ENCODE results near the gene ARHGEF28.

Gene ARHGEF28

GRCh38 chr5:73630765-73631164 is 4.8 kb downstream of the ARHGEF28 start:
- Mint-ChIP-seq H3K9me3 (no peaks in the 10 kb centered on the region), H3K27ac (ENCODE audit: low read depth) (no peak overlapping the region), H3K4me3 (no peak overlapping the region), H3K4me1 (no peaks in the 10 kb centered on the region), H3K27me3 (peaks cover 19% of the 10 kb centered on the region), H3K36me3 (ENCODE audit: insufficient read depth) (no peaks in the 10 kb centered on the region)
- DNase-seq (ENCODE audit: low spot score in 2 of 2) (no peak), ATAC-seq (replicated peaks; ENCODE audit: extremely low read depth, poor library complexity, severe bottlenecking) (no peak)

- ATAC-seq (replicated peaks; ENCODE audit: extremely low read depth, poor library complexity, severe bottlenecking): no peak
- no peaks in the 10 kb centered on the region for H3K4me1 Mint-ChIP-seq
- no peak overlapping the region for H3K27ac Mint-ChIP-seq (ENCODE audit: low read depth)
- H3K9me3 Mint-ChIP-seq: no peaks in the 10 kb centered on the region
- H3K4me3 Mint-ChIP-seq: no peak overlapping the region
- DNase-seq (ENCODE audit: low spot score in 2 of 2): no peak
- H3K27me3 Mint-ChIP-seq: peaks cover 19% of the 10 kb centered on the region
- no peaks in the 10 kb centered on the region for H3K36me3 Mint-ChIP-seq (ENCODE audit: insufficient read depth)
Measured at GRCh38 chr5:73631500-73631899, 5.5 kb downstream of the ARHGEF28 start.

DNA sequence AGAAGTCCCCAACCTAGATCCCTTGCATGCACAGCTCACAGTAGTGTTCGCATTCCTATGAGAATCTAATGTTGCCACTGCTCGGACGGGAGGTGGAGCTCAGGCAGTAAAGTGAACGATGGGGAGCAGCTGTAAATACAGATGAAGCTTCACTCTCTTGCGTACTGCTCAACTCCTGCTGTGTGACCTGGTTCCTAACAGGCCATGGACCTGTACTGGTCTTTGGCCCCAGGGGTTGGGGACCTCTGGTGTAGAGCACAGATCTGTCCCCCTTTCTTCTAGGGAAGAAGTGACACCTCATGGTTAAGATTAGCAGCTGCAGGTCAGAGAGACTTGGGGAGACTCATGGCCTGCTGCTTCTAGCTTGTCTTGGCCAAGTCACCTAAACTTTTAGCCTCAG is 7.1 kb downstream of the ARHGEF28 start:
- H3K36me3 Mint-ChIP-seq (ENCODE audit: insufficient read depth): no peaks in the 10 kb centered on the region
- no peak overlapping the region for H3K27ac Mint-ChIP-seq (ENCODE audit: low read depth)
- H3K4me1 Mint-ChIP-seq: no peaks in the 10 kb centered on the region
- ATAC-seq (replicated peaks; ENCODE audit: extremely low read depth, poor library complexity, severe bottlenecking) (no peak), DNase-seq (ENCODE audit: low spot score in 2 of 2) (no peak)
- no peak overlapping the region for H3K4me3 Mint-ChIP-seq
- peaks cover 11% of the 10 kb centered on the region for H3K27me3 Mint-ChIP-seq
- H3K9me3 Mint-ChIP-seq: no peaks in the 10 kb centered on the region

GRCh38 chr5:73636408-73636807 is 10.4 kb downstream of the ARHGEF28 start:
- Mint-ChIP-seq H3K9me3 (no peaks in the 10 kb centered on the region), H3K27me3 (no peaks in the 10 kb centered on the region), H3K4me1 (no peaks in the 10 kb centered on the region), H3K4me3 (no peak overlapping the region), H3K27ac (ENCODE audit: low read depth) (no peak overlapping the region), H3K36me3 (ENCODE audit: insufficient read depth) (no peaks in the 10 kb centered on the region)
- ATAC-seq (replicated peaks; ENCODE audit: extremely low read depth, poor library complexity, severe bottlenecking): no peak
- no peak for DNase-seq (ENCODE audit: low spot score in 2 of 2)

- ATAC-seq (replicated peaks; ENCODE audit: extremely low read depth, poor library complexity, severe bottlenecking) (no peak), DNase-seq (ENCODE audit: low spot score in 2 of 2) (no peak)
- H3K9me3 Mint-ChIP-seq: no peaks in the 10 kb centered on the region
- no peaks in the 10 kb centered on the region for H3K36me3 Mint-ChIP-seq (ENCODE audit: insufficient read depth)
- no peaks in the 10 kb centered on the region for H3K27me3 Mint-ChIP-seq
- H3K4me1 Mint-ChIP-seq: no peaks in the 10 kb centered on the region
- H3K27ac Mint-ChIP-seq (ENCODE audit: low read depth): no peak overlapping the region
- H3K4me3 Mint-ChIP-seq: no peak overlapping the region
Measured at GRCh38 chr5:73637565-73637964, 11.6 kb downstream of the ARHGEF28 start.

- no peaks in the 10 kb centered on the region for H3K27me3 Mint-ChIP-seq
- H3K4me3 Mint-ChIP-seq: no peak overlapping the region
- H3K4me1 Mint-ChIP-seq: no peaks in the 10 kb centered on the region
- H3K27ac Mint-ChIP-seq (ENCODE audit: low read depth): no peak overlapping the region
- H3K36me3 Mint-ChIP-seq (ENCODE audit: insufficient read depth): no peaks in the 10 kb centered on the region
- ATAC-seq (replicated peaks; ENCODE audit: extremely low read depth, poor library complexity, severe bottlenecking): no peak
- no peaks in the 10 kb centered on the region for H3K9me3 Mint-ChIP-seq
- DNase-seq (ENCODE audit: low spot score in 2 of 2): no peak
Measured at GRCh38 chr5:73638344-73639095, 12.5 kb downstream of the ARHGEF28 start.

- H3K4me1 Mint-ChIP-seq: no peaks in the 10 kb centered on the region
- DNase-seq (ENCODE audit: low spot score in 2 of 2) (no peak), ATAC-seq (replicated peaks; ENCODE audit: extremely low read depth, poor library complexity, severe bottlenecking) (no peak)
- no peaks in the 10 kb centered on the region for H3K9me3 Mint-ChIP-seq
- H3K36me3 Mint-ChIP-seq (ENCODE audit: insufficient read depth): no peaks in the 10 kb centered on the region
- no peaks in the 10 kb centered on the region for H3K27me3 Mint-ChIP-seq
- no peak overlapping the region for H3K4me3 Mint-ChIP-seq
- H3K27ac Mint-ChIP-seq (ENCODE audit: low read depth): no peak overlapping the region
Measured at GRCh38 chr5:73640861-73641320, 14.9 kb downstream of the ARHGEF28 start.

DNA sequence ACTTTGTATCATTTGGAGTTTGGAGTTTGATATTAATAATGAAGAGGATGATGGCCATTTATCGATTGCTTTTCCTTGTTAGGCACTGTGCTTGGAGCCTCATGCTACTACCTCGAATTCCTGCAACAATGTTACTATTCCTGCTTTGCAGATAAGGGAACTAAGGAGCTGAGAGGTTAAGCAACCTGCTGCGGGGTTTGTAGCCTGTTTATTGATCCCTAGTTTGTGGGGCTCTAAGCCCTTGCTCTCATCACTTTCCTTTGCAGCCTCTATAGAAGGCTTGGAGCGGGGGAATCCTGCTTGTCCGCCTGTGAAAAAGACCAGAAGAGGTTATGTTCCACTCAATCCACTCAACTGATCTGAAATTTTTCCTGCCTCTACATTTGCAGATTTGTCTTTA is 15.8 kb downstream of the ARHGEF28 start:
- ATAC-seq (replicated peaks; ENCODE audit: extremely low read depth, poor library complexity, severe bottlenecking): no peak
- Mint-ChIP-seq H3K4me1 (no peaks in the 10 kb centered on the region), H3K27me3 (peaks cover 5% of the 10 kb centered on the region), H3K4me3 (no peak overlapping the region), H3K27ac (ENCODE audit: low read depth) (no peak overlapping the region), H3K9me3 (no peaks in the 10 kb centered on the region), H3K36me3 (ENCODE audit: insufficient read depth) (no peaks in the 10 kb centered on the region)
- no peak for DNase-seq (ENCODE audit: low spot score in 2 of 2)

DNA sequence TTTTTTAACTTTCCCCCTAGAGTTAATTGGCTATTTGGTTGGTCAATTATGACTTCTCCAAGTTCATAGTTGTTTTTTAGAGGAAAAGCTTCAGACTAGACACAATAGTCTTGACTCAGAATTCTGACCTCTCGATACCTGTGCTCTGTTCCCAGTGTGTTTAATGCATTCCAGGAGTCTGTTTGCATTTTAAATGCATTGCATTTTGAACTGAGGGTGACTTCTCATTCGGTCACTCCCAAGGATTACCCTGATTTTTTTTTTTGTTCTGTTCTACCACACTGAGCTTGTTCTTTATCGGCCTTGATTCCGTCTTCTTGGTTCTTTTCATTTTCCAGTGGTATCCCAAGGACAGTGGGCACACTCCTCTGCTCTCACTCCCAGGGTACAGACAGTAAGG is 16.3 kb downstream of the ARHGEF28 start:
- no peaks in the 10 kb centered on the region for H3K36me3 Mint-ChIP-seq (ENCODE audit: insufficient read depth)
- peaks cover 6% of the 10 kb centered on the region for H3K27me3 Mint-ChIP-seq
- H3K9me3 Mint-ChIP-seq: no peaks in the 10 kb centered on the region
- no peak overlapping the region for H3K4me3 Mint-ChIP-seq
- DNase-seq (ENCODE audit: low spot score in 2 of 2) (no peak), ATAC-seq (replicated peaks; ENCODE audit: extremely low read depth, poor library complexity, severe bottlenecking) (no peak)
- no peaks in the 10 kb centered on the region for H3K4me1 Mint-ChIP-seq
- no peak overlapping the region for H3K27ac Mint-ChIP-seq (ENCODE audit: low read depth)

DNA sequence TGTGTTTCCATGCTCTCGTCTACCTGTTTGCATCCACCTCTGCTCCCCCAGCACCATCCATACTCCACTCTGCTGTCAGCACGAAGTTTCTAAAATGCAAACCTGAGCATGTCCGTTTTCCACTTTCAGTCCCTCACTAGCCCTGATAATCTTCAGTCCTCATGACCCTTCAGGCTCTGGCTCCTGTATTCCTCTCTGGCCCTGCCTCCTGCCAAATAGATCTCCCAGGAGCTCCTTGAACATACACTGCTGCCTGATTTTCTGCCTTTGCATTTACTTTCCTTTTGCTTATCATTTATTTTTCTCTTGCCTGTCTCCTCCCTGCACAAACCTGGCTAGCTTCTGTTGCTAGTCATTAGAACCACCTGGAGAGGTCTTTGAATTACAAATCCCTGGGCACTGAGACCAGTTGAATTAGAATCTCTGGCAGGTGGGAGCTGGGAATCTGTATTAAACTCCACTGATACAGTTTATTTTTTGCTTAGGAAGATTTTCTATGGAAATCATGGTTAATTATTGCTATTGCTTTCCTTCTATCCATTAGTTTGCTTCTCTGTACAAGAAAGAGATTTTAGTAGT is 18.5 kb downstream of the ARHGEF28 start:
- peaks cover 12% of the 10 kb centered on the region for H3K27me3 Mint-ChIP-seq
- no peak overlapping the region for H3K4me3 Mint-ChIP-seq
- no peaks in the 10 kb centered on the region for H3K36me3 Mint-ChIP-seq (ENCODE audit: insufficient read depth)
- no peak overlapping the region for H3K27ac Mint-ChIP-seq (ENCODE audit: low read depth)
- ATAC-seq (replicated peaks; ENCODE audit: extremely low read depth, poor library complexity, severe bottlenecking) (no peak), DNase-seq (ENCODE audit: low spot score in 2 of 2) (no peak)
- H3K4me1 Mint-ChIP-seq: no peaks in the 10 kb centered on the region
- H3K9me3 Mint-ChIP-seq: no peaks in the 10 kb centered on the region

- Mint-ChIP-seq H3K9me3 (no peaks in the 10 kb centered on the region), H3K4me1 (no peaks in the 10 kb centered on the region), H3K4me3 (no peak overlapping the region), H3K27me3 (peaks cover 14% of the 10 kb centered on the region), H3K27ac (ENCODE audit: low read depth) (no peak overlapping the region), H3K36me3 (ENCODE audit: insufficient read depth) (no peaks in the 10 kb centered on the region)
- no peak for DNase-seq (ENCODE audit: low spot score in 2 of 2)
- ATAC-seq (replicated peaks; ENCODE audit: extremely low read depth, poor library complexity, severe bottlenecking): no peak
Measured at GRCh38 chr5:73647721-73648120, 21.7 kb downstream of the ARHGEF28 start.

DNA sequence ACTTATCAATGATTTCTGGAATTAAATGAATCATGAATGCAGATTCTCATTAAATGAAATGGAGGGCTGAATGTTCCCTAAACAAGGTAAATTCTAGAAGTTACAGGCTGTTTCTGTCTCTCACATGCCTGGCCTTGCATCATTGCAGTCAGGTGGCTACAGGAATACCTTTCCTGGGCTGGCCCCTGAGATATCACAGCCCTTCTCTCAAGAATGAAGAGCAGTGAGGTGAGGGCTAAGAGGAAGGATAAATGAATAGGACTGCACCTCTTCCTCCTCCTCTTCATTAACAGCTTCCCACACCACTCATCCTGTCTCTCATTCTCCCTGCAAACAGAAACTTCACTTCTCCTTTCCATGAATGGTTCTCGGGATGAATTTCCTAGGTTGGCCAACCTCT is 22.5 kb downstream of the ARHGEF28 start:
- Mint-ChIP-seq H3K27me3 (peaks cover 14% of the 10 kb centered on the region), H3K4me1 (no peaks in the 10 kb centered on the region), H3K9me3 (no peaks in the 10 kb centered on the region), H3K36me3 (ENCODE audit: insufficient read depth) (no peaks in the 10 kb centered on the region), H3K27ac (ENCODE audit: low read depth) (no peak overlapping the region), H3K4me3 (no peak overlapping the region)
- no peak for ATAC-seq (replicated peaks; ENCODE audit: extremely low read depth, poor library complexity, severe bottlenecking)
- no peak for DNase-seq (ENCODE audit: low spot score in 2 of 2)

DNA sequence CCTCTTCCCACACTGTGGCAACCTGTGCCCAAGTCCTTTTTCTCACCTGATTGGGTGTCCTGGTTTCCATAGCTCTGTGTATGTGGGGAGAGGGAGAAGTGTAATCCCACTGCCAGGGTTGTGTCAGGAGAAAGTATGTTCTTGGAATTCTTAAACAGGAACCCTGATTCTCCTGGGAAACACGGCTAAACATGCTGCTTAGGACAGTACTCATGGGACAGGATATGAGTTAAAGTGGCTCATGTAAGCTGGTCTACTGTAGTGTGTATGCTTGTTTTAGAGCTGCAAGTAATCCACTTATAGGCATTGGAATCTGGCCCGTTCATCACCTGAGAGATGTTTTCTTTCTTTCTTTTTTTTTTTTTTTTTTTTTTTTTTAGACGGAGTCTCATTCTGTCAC is 23.9 kb downstream of the ARHGEF28 start:
- H3K27me3 Mint-ChIP-seq: peaks cover 14% of the 10 kb centered on the region
- ATAC-seq (replicated peaks; ENCODE audit: extremely low read depth, poor library complexity, severe bottlenecking) (no peak), DNase-seq (ENCODE audit: low spot score in 2 of 2) (no peak)
- no peaks in the 10 kb centered on the region for H3K9me3 Mint-ChIP-seq
- no peak overlapping the region for H3K4me3 Mint-ChIP-seq
- H3K27ac Mint-ChIP-seq (ENCODE audit: low read depth): no peak overlapping the region
- H3K4me1 Mint-ChIP-seq: no peaks in the 10 kb centered on the region
- H3K36me3 Mint-ChIP-seq (ENCODE audit: insufficient read depth): no peaks in the 10 kb centered on the region

Data from central memory CD8-positive, alpha-beta T cell (primary cell).